SU-DHL-6 (cell line): ENCODE results near the gene B4GALT6.

Source experiments
- CTCF ChIP-seq: fragments of 200-600 bp; sonication (generic); IDR thresholded peaks from one replicate; pipeline ENCODE4 v1.5.1; 2017; ENCODE audit warnings: antibody characterized with exemption, mild to moderate bottlenecking, low read length, moderate library complexity; ENCODE audit not compliant: insufficient read depth, poor library complexity, severe bottlenecking
- EZH2phosphoT487 ChIP-seq: fragments of 200-600 bp; sonication (generic), shearing (Covaris generic); conservative IDR thresholded peaks from 2 replicates; pipeline ENCODE4 v1.6.1; 2018; ENCODE audit warnings: mild to moderate bottlenecking, antibody characterized with exemption, low read length, moderate library complexity, mixed read lengths

- TF ChIP-seq CTCF (no peak), EZH2phosphoT487 (no peak)
Observed at GRCh38 chr18:31591113-31591512, 93.3 kb downstream of the B4GALT6 start.
